ENCODE results near the gene TIMM29.
"Not testable (repeated sequence)": the region's sequence is repeated elsewhere in the genome, so short reads cannot be mapped to it uniquely, and the experiment has no call there.

The TIMM29 gene

GRCh38 chr19:10913716-10914340 is 14.8 kb upstream of the TIMM29 start:
- no peak for DNase-seq

GRCh38 chr19:10915130-10916091 is 13.2 kb upstream of the TIMM29 start:
- no peak for DNase-seq

- no peak for DNase-seq
Observed at GRCh38 chr19:10916602-10917001, 12.0 kb upstream of the TIMM29 start.

GRCh38 chr19:10918359-10918758 is 10.3 kb upstream of the TIMM29 start:
- DNase-seq: no peak

GRCh38 chr19:10919352-10920287 is 9.0 kb upstream of the TIMM29 start:
- no peak for DNase-seq

GRCh38 chr19:10920288-10920655 is 8.3 kb upstream of the TIMM29 start:
- no peak for DNase-seq

GRCh38 chr19:10920781-10921180 is 7.8 kb upstream of the TIMM29 start:
- DNase-seq: no peak

GRCh38 chr19:10921199-10921909 is 7.3 kb upstream of the TIMM29 start:
- DNase-seq: no peak

- no peak for DNase-seq
Observed at GRCh38 chr19:10921910-10922637, 6.5 kb upstream of the TIMM29 start.

GRCh38 chr19:10922638-10923014 is 6.0 kb upstream of the TIMM29 start:
- DNase-seq: no peak

GRCh38 chr19:10923260-10924112 is 5.1 kb upstream of the TIMM29 start:
- no peak for DNase-seq

GRCh38 chr19:10924597-10924996 is 4.0 kb upstream of the TIMM29 start:
- DNase-seq: no peak

GRCh38 chr19:10927730-10928562 is 665 bp upstream of the TIMM29 start:
- no peak for DNase-seq

GRCh38 chr19:10929402-10929794 is 787 bp downstream of the TIMM29 start:
- DNase-seq: no peak

- no peak for DNase-seq
Observed at GRCh38 chr19:10935371-10936059, 6.9 kb downstream of the TIMM29 start.

- peak; percentile 80 for DNase-seq
Observed at GRCh38 chr19:10936661-10937084, 8.1 kb downstream of the TIMM29 start.

GRCh38 chr19:10941649-10942048 is 13.0 kb downstream of the TIMM29 start:
- DNase-seq: not testable (repeated sequence)

GRCh38 chr19:10943412-10943811 is 14.8 kb downstream of the TIMM29 start:
- DNase-seq: not testable (repeated sequence)

- DNase-seq: no peak
Observed at GRCh38 chr19:10945264-10945663, 16.7 kb downstream of the TIMM29 start.

Measured in COR-L47 (cell line).